ENCODE results near the gene LRRC32. TPM values are rescaled to one million over a fixed set of nuclear protein-coding genes. Genes with fewer than 3 reads are reported as not detected.
A peak's percentile ranks its signal among the peaks of the same experiment; 100 is the strongest.

LRRC32 gene
- total RNA-seq, 1 donor from 2014 or later = 5.5 TPM

GRCh38 chr11:76662656-76663485 lies 7.7 kb downstream of the LRRC32 start:
- DNase-seq (ENCODE audit: low spot score) = no peak
- no peak overlapping the region for H3K4me3 Mint-ChIP-seq
- H3K27ac Mint-ChIP-seq = no peak overlapping the region
- H3K9me3 Mint-ChIP-seq = no peaks in the 10 kb centered on the region
- intact Hi-C loops (cut with micrococcal nuclease) = no loop called here
- no peaks in the 10 kb centered on the region for H3K27me3 Mint-ChIP-seq (ENCODE audit: insufficient read depth)
- peaks cover 17% of the 10 kb centered on the region for H3K4me1 Mint-ChIP-seq (ENCODE audit: low read depth)
- peaks cover 2% of the 10 kb centered on the region for H3K36me3 Mint-ChIP-seq (ENCODE audit: low read depth)

GRCh38 chr11:76661834-76662434 lies 8.6 kb downstream of the LRRC32 start:
- no peaks in the 10 kb centered on the region for H3K27me3 Mint-ChIP-seq (ENCODE audit: insufficient read depth)
- H3K4me3 Mint-ChIP-seq = no peak overlapping the region
- intact Hi-C loops (cut with micrococcal nuclease) = no loop called here
- H3K27ac Mint-ChIP-seq = peak overlapping the region; percentile 12
- no peaks in the 10 kb centered on the region for H3K9me3 Mint-ChIP-seq
- H3K36me3 Mint-ChIP-seq (ENCODE audit: low read depth) = peaks cover 2% of the 10 kb centered on the region
- H3K4me1 Mint-ChIP-seq (ENCODE audit: low read depth) = peaks cover 17% of the 10 kb centered on the region
- no peak for DNase-seq (ENCODE audit: low spot score)

- peaks cover 2% of the 10 kb centered on the region for H3K36me3 Mint-ChIP-seq (ENCODE audit: low read depth)
- H3K4me1 Mint-ChIP-seq (ENCODE audit: low read depth) = peaks cover 17% of the 10 kb centered on the region
- intact Hi-C loops (cut with micrococcal nuclease) = no loop called here
- DNase-seq (ENCODE audit: low spot score) = no peak
- no peaks in the 10 kb centered on the region for H3K27me3 Mint-ChIP-seq (ENCODE audit: insufficient read depth)
- H3K9me3 Mint-ChIP-seq = no peaks in the 10 kb centered on the region
- H3K27ac Mint-ChIP-seq = no peak overlapping the region
- H3K4me3 Mint-ChIP-seq = no peak overlapping the region
Measured at GRCh38 chr11:76661306-76661751, 9.2 kb downstream of the LRRC32 start.

- no peaks in the 10 kb centered on the region for H3K27me3 Mint-ChIP-seq (ENCODE audit: insufficient read depth)
Measured at GRCh38 chr11:76660533-76661305, 9.8 kb downstream of the LRRC32 start.

GRCh38 chr11:76659672-76660532 lies 10.6 kb downstream of the LRRC32 start:
- Mint-ChIP-seq H3K9me3 (no peaks in the 10 kb centered on the region), H3K36me3 (ENCODE audit: low read depth) (peaks cover 2% of the 10 kb centered on the region), H3K27ac (no peak overlapping the region), H3K4me3 (no peak overlapping the region), H3K4me1 (ENCODE audit: low read depth) (peaks cover 6% of the 10 kb centered on the region), H3K27me3 (ENCODE audit: insufficient read depth) (no peaks in the 10 kb centered on the region)
- intact Hi-C loops (cut with micrococcal nuclease) = no loop called here
- no peak for DNase-seq (ENCODE audit: low spot score)

More at GRCh38 chr11:76660533-76661305, 9.8 kb downstream of the LRRC32 start:
- H3K27ac Mint-ChIP-seq = no peak overlapping the region
- peaks cover 2% of the 10 kb centered on the region for H3K36me3 Mint-ChIP-seq (ENCODE audit: low read depth)
- intact Hi-C loops (cut with micrococcal nuclease) = no loop called here
- peaks cover 14% of the 10 kb centered on the region for H3K4me1 Mint-ChIP-seq (ENCODE audit: low read depth)
- H3K9me3 Mint-ChIP-seq = no peaks in the 10 kb centered on the region
- no peak for DNase-seq (ENCODE audit: low spot score)
- no peak overlapping the region for H3K4me3 Mint-ChIP-seq

GRCh38 chr11:76658651-76659650 lies 11.6 kb downstream of the LRRC32 start:
- no peak for DNase-seq (ENCODE audit: low spot score)
- intact Hi-C loops (cut with micrococcal nuclease) = no loop called here
- Mint-ChIP-seq H3K36me3 (ENCODE audit: low read depth) (no peaks in the 10 kb centered on the region), H3K4me1 (ENCODE audit: low read depth) (no peaks in the 10 kb centered on the region), H3K4me3 (no peak overlapping the region), H3K27ac (no peak overlapping the region), H3K9me3 (no peaks in the 10 kb centered on the region), H3K27me3 (ENCODE audit: insufficient read depth) (no peaks in the 10 kb centered on the region)

- Mint-ChIP-seq H3K27ac (no peak overlapping the region), H3K4me3 (no peak overlapping the region), H3K36me3 (ENCODE audit: low read depth) (no peaks in the 10 kb centered on the region), H3K4me1 (ENCODE audit: low read depth) (no peaks in the 10 kb centered on the region), H3K27me3 (ENCODE audit: insufficient read depth) (peaks cover 2% of the 10 kb centered on the region), H3K9me3 (no peaks in the 10 kb centered on the region)
- no peak for DNase-seq (ENCODE audit: low spot score)
- intact Hi-C loops (cut with micrococcal nuclease) = no loop called here
Measured at GRCh38 chr11:76658231-76658630, 12.3 kb downstream of the LRRC32 start.

GRCh38 chr11:76657187-76658170 lies 13.1 kb downstream of the LRRC32 start:
- no peaks in the 10 kb centered on the region for H3K4me1 Mint-ChIP-seq (ENCODE audit: low read depth)
- no peak overlapping the region for H3K4me3 Mint-ChIP-seq
- no peaks in the 10 kb centered on the region for H3K9me3 Mint-ChIP-seq
- no peak for DNase-seq (ENCODE audit: low spot score)
- H3K27me3 Mint-ChIP-seq (ENCODE audit: insufficient read depth) = peaks cover 2% of the 10 kb centered on the region
- intact Hi-C loops (cut with micrococcal nuclease) = no loop called here
- H3K36me3 Mint-ChIP-seq (ENCODE audit: low read depth) = no peaks in the 10 kb centered on the region
- no peak overlapping the region for H3K27ac Mint-ChIP-seq

- DNase-seq (ENCODE audit: low spot score) = no peak
- Mint-ChIP-seq H3K4me3 (no peak overlapping the region), H3K27ac (no peak overlapping the region), H3K4me1 (ENCODE audit: low read depth) (no peaks in the 10 kb centered on the region), H3K27me3 (ENCODE audit: insufficient read depth) (peaks cover 9% of the 10 kb centered on the region), H3K36me3 (ENCODE audit: low read depth) (no peaks in the 10 kb centered on the region), H3K9me3 (no peaks in the 10 kb centered on the region)
- intact Hi-C loops (cut with micrococcal nuclease) = no loop called here
Measured at GRCh38 chr11:76656571-76657081, 13.9 kb downstream of the LRRC32 start.

GRCh38 chr11:76656050-76656531 lies 14.5 kb downstream of the LRRC32 start:
- H3K36me3 Mint-ChIP-seq (ENCODE audit: low read depth) = no peaks in the 10 kb centered on the region
- no peak overlapping the region for H3K27ac Mint-ChIP-seq

More at GRCh38 chr11:76656050-76656531, 14.5 kb downstream of the LRRC32 start:
- Mint-ChIP-seq H3K4me1 (ENCODE audit: low read depth) (no peaks in the 10 kb centered on the region), H3K9me3 (no peaks in the 10 kb centered on the region), H3K4me3 (no peak overlapping the region), H3K27me3 (ENCODE audit: insufficient read depth) (peaks cover 10% of the 10 kb centered on the region)
- no peak for DNase-seq (ENCODE audit: low spot score)
- intact Hi-C loops (cut with micrococcal nuclease) = no loop called here

Data from activated T-helper 1 cell treated with anti-CD3 and anti-CD28 coated beads, Interleukin-12 subunit alpha, Interleukin-12 subunit beta, Interleukin-2, Interleukin-4 antibody, amounts not matched to agents 30 ng/mL and 10 ng/mL and 1 ng/mL, durations not matched to agents 14 hours and 24 hours and 36 hours (primary cell).